Endothelial cell of umbilical vein (primary cell): ENCODE data around the gene SRRM2. TPM values are rescaled to one million over a fixed set of nuclear protein-coding genes. Genes with fewer than 3 reads are reported as not detected.

ENCODE experiments used
- BruUV-seq: library from RNA; stranded (reverse); fragments of 400-500 nt; replicated peaks from 2 replicates; lab custom pipeline; 2021; lab: Mats Ljungman, UMichigan
- CTCF ChIA-PET: fragments of 300-600, 350-600 bp; sonication (Branson Sonifier 250); formaldehyde crosslinking; loops from one replicate; lab custom pipeline; 2021; ENCODE audit warnings: antibody characterized with exemption, inconsistent platforms; lab: Charles Lee
- POLR2A ChIA-PET: fragments of 300-600, 350-600 bp; sonication (Branson Sonifier 250); formaldehyde crosslinking; loops from one replicate; lab custom pipeline; 2021; ENCODE audit warnings: antibody characterized with exemption, inconsistent platforms; lab: Charles Lee
- DNase-seq: peaks from one replicate; pipeline ENCODE4 v3.0.0-alpha.2; 2011; ENCODE audit warnings: low read depth, low spot score
- FAIRE-seq: peaks from 2 replicates; lab custom pipeline; 2011; peaks lifted over from hg19 to GRCh38; lab: Jason Lieb, UNC
- H2AFZ ChIP-seq: 2 replicates; pipeline ENCODE4 v1.6.0; 2012; ENCODE audit warnings: low read depth, low read length, control low read depth, inconsistent platforms
- H3K27ac ChIP-seq: 2 replicates; pipeline ENCODE4 v1.5.1; 2011; ENCODE audit warnings: low read depth, mild to moderate bottlenecking, control low read depth, low read length, moderate library complexity; ENCODE audit not compliant: insufficient read depth
- H3K27me3 ChIP-seq, 2 experiments: 2 replicates each; pipeline versions ENCODE4 v1.6.0 to v1.6.1; 2011; ENCODE audit warnings: low read length in 2 of 2, mixed read lengths in 1 of 2; ENCODE audit not compliant: control insufficient read depth in 2 of 2, insufficient read depth in 2 of 2
- H3K36me3 ChIP-seq, 2 experiments: 2 replicates in 1 of 2; 3 replicates in 1 of 2; pipeline ENCODE4 v1.5.1; 2011; ENCODE audit warnings: low read length in 2 of 2, mild to moderate bottlenecking in 1 of 2, moderate library complexity in 1 of 2; ENCODE audit not compliant: control insufficient read depth in 2 of 2, insufficient read depth in 2 of 2; ENCODE audit errors: extremely low read depth in 1 of 2
- H3K4me1 ChIP-seq: 3 replicates; pipeline ENCODE4 v1.5.1; 2011; ENCODE audit warnings: mild to moderate bottlenecking, low read length; ENCODE audit not compliant: control insufficient read depth, insufficient read depth; ENCODE audit errors: extremely low read depth
- H3K4me2 ChIP-seq: 2 replicates; pipeline ENCODE4 v1.6.1; 2011; ENCODE audit warnings: low read length, control low read depth, mixed read lengths; ENCODE audit not compliant: insufficient read depth
- H3K4me3 ChIP-seq, 3 experiments: fragments of 200-600 bp in 1 of 3; sonication (generic), shearing (Covaris generic) in 1 of 3; replicated peaks in 1 of 3; 2 replicates each; pipeline ENCODE4 v1.5.1; 2011 to 2016; ENCODE audit warnings: control low read depth in 3 of 3, low read length in 3 of 3, mild to moderate bottlenecking in 2 of 3, inconsistent platforms in 1 of 3, low read depth in 1 of 3, moderate library complexity in 1 of 3; ENCODE audit not compliant: insufficient read depth in 1 of 3
- H3K79me2 ChIP-seq: 2 replicates; pipeline ENCODE4 v1.6.0; 2012; ENCODE audit warnings: low read length, inconsistent platforms; ENCODE audit not compliant: control insufficient read depth, insufficient read depth
- H3K9ac ChIP-seq: replicated peaks from 2 replicates; pipeline ENCODE3; 2011; ENCODE audit warnings: low read length, control low read depth; ENCODE audit not compliant: insufficient read depth; ENCODE audit errors: extremely low read depth
- H3K9me1 ChIP-seq: replicated peaks from 3 replicates; pipeline ENCODE4 v1.6.0; 2011; ENCODE audit warnings: mild to moderate bottlenecking, low read length; ENCODE audit not compliant: control insufficient read depth, insufficient read depth; ENCODE audit errors: extremely low read depth
- H3K9me3 ChIP-seq: replicated peaks from 2 replicates; pipeline ENCODE4 v1.5.1; 2012; ENCODE audit warnings: low read length, inconsistent platforms; ENCODE audit not compliant: control insufficient read depth, insufficient read depth
- H4K20me1 ChIP-seq: replicated peaks from 2 replicates; pipeline ENCODE3; 2011; ENCODE audit warnings: mild to moderate bottlenecking, low read length; ENCODE audit not compliant: control insufficient read depth, insufficient read depth; ENCODE audit errors: extremely low read depth
- EZH2 ChIP-seq: IDR thresholded peaks from 2 replicates; pipeline ENCODE4 v1.6.1; 2012; ENCODE audit warnings: borderline replicate concordance, low read depth, mild to moderate bottlenecking, moderate library complexity, low read length, inconsistent platforms; ENCODE audit not compliant: severe bottlenecking
- FOS ChIP-seq: IDR thresholded peaks from 2 replicates; pipeline ENCODE4 v1.6.1; 2011; ENCODE audit warnings: mild to moderate bottlenecking, low read length, moderate library complexity, borderline replicate concordance; ENCODE audit not compliant: insufficient read depth
- GATA2 ChIP-seq: IDR thresholded peaks from 2 replicates; pipeline ENCODE4 v1.7.0; 2011; ENCODE audit warnings: low read depth, mild to moderate bottlenecking, moderate library complexity, mixed read lengths, low read length; ENCODE audit not compliant: insufficient read length, insufficient read depth
- JUN ChIP-seq: IDR thresholded peaks from 2 replicates; pipeline ENCODE4 v1.6.1; 2011; ENCODE audit warnings: borderline replicate concordance, low read depth; ENCODE audit not compliant: insufficient read length, insufficient read depth
- MYC ChIP-seq: IDR thresholded peaks from one replicate; pipeline ENCODE4 v1.6.1; 2011; ENCODE audit warnings: mild to moderate bottlenecking, low read depth, low read length
- POLR2A ChIP-seq: IDR thresholded peaks from 2 replicates; pipeline ENCODE4 v1.6.1; 2012; ENCODE audit warnings: low read depth, mild to moderate bottlenecking, control low read depth, low read length
- POLR2AphosphoS5 ChIP-seq: IDR thresholded peaks from 2 replicates; pipeline ENCODE4 v1.6.1; 2012; ENCODE audit warnings: low read depth, mild to moderate bottlenecking, control low read depth, low read length, moderate library complexity; ENCODE audit not compliant: insufficient read depth
- dilution Hi-C: fragments of 300-500 bp; cut with MboI; formaldehyde crosslinking; loops from one replicate; pipeline ENCODE4 v1.15.0; 2019; ENCODE audit warnings: low sequenced_read_pairs; ENCODE audit not compliant: extremely low pct_ligation_motif_present
- intact Hi-C: fragments of 100-400 bp; cut with micrococcal nuclease; formaldehyde crosslinking; loops from one replicate; pipeline ENCODE4 v1.10.0; 2022
- polyA plus RNA-seq, 4 experiments: library from polyadenylated mRNA; depleted of rRNA in 3 of 4; stranded (reverse) in 3 of 4; unstranded in 1 of 4; fragments of >200 nt; gene quantifications; 2 replicates each; pipeline versions ENCODE4 v1.2.1 to v1.2.3, GENCODE V29; 2011 to 2012; ENCODE audit warnings: missing spikeins in 1 of 4
- total RNA-seq: library from RNA; stranded (reverse); gene quantifications from 2 replicates; pipeline ENCODE4 v1.2.3, GENCODE V29; 2021
- TF ChIP-seq, protein P1 (sequence below): IDR thresholded peaks from 2 replicates; pipeline ENCODE4 v1.6.1; 2011; ENCODE audit not compliant: insufficient read depth, insufficient read length
- TF ChIP-seq, protein P2 (sequence below), 2 donors: IDR thresholded peaks; 1 replicate in 1 of 2; 2 replicates in 1 of 2; pipeline ENCODE4 v1.5.1; 2011; ENCODE audit warnings: low read length in 2 of 2, mild to moderate bottlenecking in 2 of 2, moderate library complexity in 2 of 2, control low read depth in 1 of 2, inconsistent platforms in 1 of 2, low read depth in 1 of 2; ENCODE audit not compliant: insufficient read depth in 1 of 2; ENCODE audit errors: extremely low read depth in 1 of 2

Gene SRRM2
- total and polyA plus RNA-seq, 2 donors (not counting 3 experiments of a cell fraction or from before 2014, with no cell fraction given) = 270 to 483 TPM

DNA sequence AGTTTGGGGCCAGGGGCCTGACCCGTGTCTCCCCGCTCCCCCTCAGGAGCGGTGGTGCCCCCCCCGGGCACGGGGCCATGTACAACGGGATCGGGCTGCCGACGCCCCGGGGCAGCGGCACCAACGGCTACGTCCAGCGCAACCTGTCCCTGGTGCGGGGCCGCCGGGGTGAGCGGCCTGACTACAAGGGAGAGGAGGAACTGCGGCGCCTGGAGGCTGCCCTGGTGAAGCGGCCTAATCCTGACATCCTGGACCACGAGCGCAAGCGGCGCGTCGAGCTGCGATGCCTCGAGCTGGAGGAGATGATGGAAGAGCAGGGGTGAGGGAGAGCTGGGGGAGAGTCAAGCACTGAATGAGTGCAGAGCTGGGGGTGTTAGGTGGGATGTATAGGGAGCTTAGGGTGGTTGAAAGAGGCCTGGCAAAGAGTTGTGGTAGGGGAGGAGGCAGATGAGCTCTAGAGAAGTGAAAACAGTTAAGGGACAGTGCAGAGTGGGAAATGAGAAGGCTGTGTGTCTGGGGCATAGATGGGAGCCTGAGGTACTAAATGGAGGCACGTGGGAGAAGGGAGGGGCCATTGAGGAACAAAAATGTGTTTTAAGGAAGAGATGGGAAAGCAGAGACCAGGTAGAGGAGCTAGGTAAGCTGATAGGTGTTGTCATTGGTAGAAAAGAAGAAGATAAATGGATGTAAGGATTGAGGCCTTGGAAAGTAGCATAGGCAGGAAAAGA lies 4.0 kb downstream of the SRRM2 start:
- no peaks in the 10 kb centered on the region for H3K27me3 ChIP-seq
- H3K27ac ChIP-seq = no peak overlapping the region
- FAIRE-seq (no peak), DNase-seq (no peak)
- intact Hi-C loops (no loop called here), dilution Hi-C loops (no loop called here)
- TF ChIP-seq POLR2A = no peak
- no peak for TF ChIP-seq EZH2
- TF ChIP-seq, protein P1, sequence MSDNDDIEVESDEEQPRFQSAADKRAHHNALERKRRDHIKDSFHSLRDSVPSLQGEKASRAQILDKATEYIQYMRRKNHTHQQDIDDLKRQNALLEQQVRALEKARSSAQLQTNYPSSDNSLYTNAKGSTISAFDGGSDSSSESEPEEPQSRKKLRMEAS = no peak
- TF ChIP-seq JUN = no peak
- no peak for TF ChIP-seq MYC
- TF ChIP-seq GATA2 = no peak
- TF ChIP-seq, protein P2, sequence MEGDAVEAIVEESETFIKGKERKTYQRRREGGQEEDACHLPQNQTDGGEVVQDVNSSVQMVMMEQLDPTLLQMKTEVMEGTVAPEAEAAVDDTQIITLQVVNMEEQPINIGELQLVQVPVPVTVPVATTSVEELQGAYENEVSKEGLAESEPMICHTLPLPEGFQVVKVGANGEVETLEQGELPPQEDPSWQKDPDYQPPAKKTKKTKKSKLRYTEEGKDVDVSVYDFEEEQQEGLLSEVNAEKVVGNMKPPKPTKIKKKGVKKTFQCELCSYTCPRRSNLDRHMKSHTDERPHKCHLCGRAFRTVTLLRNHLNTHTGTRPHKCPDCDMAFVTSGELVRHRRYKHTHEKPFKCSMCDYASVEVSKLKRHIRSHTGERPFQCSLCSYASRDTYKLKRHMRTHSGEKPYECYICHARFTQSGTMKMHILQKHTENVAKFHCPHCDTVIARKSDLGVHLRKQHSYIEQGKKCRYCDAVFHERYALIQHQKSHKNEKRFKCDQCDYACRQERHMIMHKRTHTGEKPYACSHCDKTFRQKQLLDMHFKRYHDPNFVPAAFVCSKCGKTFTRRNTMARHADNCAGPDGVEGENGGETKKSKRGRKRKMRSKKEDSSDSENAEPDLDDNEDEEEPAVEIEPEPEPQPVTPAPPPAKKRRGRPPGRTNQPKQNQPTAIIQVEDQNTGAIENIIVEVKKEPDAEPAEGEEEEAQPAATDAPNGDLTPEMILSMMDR (IDR thresholded peaks at IDR 0.05; ENCODE audit: extremely low read depth in 1 of 2, insufficient read depth in 1 of 2, low read depth in 1 of 2, low read length in 2 of 2) = no peak
- TF ChIP-seq POLR2AphosphoS5 = no peak
- TF ChIP-seq FOS = no peak
- BruUV-seq = no TSS peak
- no peak overlapping the region for H3K4me2 ChIP-seq
- ChIA-PET POLR2A (no interaction called here), CTCF (no interaction called here)
- H3K9me1 ChIP-seq = no peaks in the 10 kb centered on the region
- H3K4me1 ChIP-seq = peaks cover 24% of the 10 kb centered on the region
- peaks cover 85% of the 10 kb centered on the region for H3K79me2 ChIP-seq
- H3K9me3 ChIP-seq = no peaks in the 10 kb centered on the region
- no peak overlapping the region for H3K9ac ChIP-seq
- H4K20me1 ChIP-seq = peaks cover 23% of the 10 kb centered on the region
- no peak overlapping the region for H2AFZ ChIP-seq
- H3K4me3 ChIP-seq = no peak overlapping the region
- peaks cover 34 to 37% of the 10 kb centered on the region in 2 experiments for H3K36me3 ChIP-seq
